GM12878 (cell line): Measurements from ENCODE around the gene ASCC2. TPM values are rescaled to one million over a fixed set of nuclear protein-coding genes. Genes with fewer than 3 reads are reported as not detected.
A peak's percentile ranks its signal among the peaks of the same experiment; 100 is the strongest.

Experiments
- BCL3 ChIP-seq: IDR thresholded peaks from 2 replicates; pipeline ENCODE4 v1.6.1; 2011; ENCODE audit warnings: borderline replicate concordance, low read depth, mild to moderate bottlenecking, moderate library complexity, low read length; ENCODE audit not compliant: insufficient read depth, poor library complexity, severe bottlenecking
- CHD1 ChIP-seq: IDR thresholded peaks from 2 replicates; pipeline ENCODE4 v1.6.1; 2012; ENCODE audit warnings: low read depth, low read length, improper control_type of control experiment
- CREM ChIP-seq: IDR thresholded peaks from 2 replicates; pipeline ENCODE4 v1.6.1; 2014; ENCODE audit warnings: antibody characterized with exemption, low read depth
- EED ChIP-seq: sonication (generic); IDR thresholded peaks from 2 replicates; pipeline ENCODE4 v1.6.1; 2016; ENCODE audit warnings: antibody characterized with exemption, low read depth
- EGR1 ChIP-seq, 2 experiments: IDR thresholded peaks; 1 replicate in 1 of 2; 2 replicates in 1 of 2; pipeline ENCODE4 v1.6.1; 2011 to 2012; ENCODE audit warnings: low read depth in 2 of 2, low read length in 2 of 2, borderline replicate concordance in 1 of 2, mild to moderate bottlenecking in 1 of 2, moderate library complexity in 1 of 2
- ELK1 ChIP-seq: IDR thresholded peaks from 2 replicates; pipeline ENCODE4 v1.6.1; 2012; ENCODE audit warnings: low read depth, low read length, improper control_type of control experiment
- FOXM1 ChIP-seq: IDR thresholded peaks from 2 replicates; pipeline ENCODE4 v1.6.1; 2012; ENCODE audit warnings: low read depth, mild to moderate bottlenecking, inconsistent platforms, low read length, moderate library complexity
- MXI1 ChIP-seq: fragments of 150-350 bp; IDR thresholded peaks from 2 replicates; pipeline ENCODE4 v1.6.1; 2011; ENCODE audit warnings: low read depth, mild to moderate bottlenecking, inconsistent platforms, low read length, improper control_type of control experiment
- MYC ChIP-seq: IDR thresholded peaks from 2 replicates; pipeline ENCODE4 v1.6.1; 2011; ENCODE audit warnings: mild to moderate bottlenecking, low read length, moderate library complexity, inconsistent platforms; ENCODE audit not compliant: insufficient read depth, insufficient replicate concordance, insufficient read length, severe bottlenecking
- NBN ChIP-seq: fragments of 450-650 bp; IDR thresholded peaks from 2 replicates; pipeline ENCODE4 v1.6.1; 2016
- PAX5 ChIP-seq: IDR thresholded peaks from 2 replicates; pipeline ENCODE4 v1.6.1; 2011; ENCODE audit warnings: low read depth, low read length, borderline replicate concordance
- RB1 ChIP-seq: fragments of 450-650 bp; formaldehyde crosslinking; IDR thresholded peaks from 2 replicates; pipeline ENCODE4 v1.6.1; 2017; ENCODE audit warnings: mild to moderate bottlenecking, borderline replicate concordance
- RELA ChIP-seq: fragments of 450-650 bp; IDR thresholded peaks from 2 replicates; pipeline ENCODE4 v1.8.0; 2014; ENCODE audit warnings: borderline replicate concordance; ENCODE audit not compliant: partially characterized antibody
- SMAD5 ChIP-seq: IDR thresholded peaks from 2 replicates; pipeline ENCODE4 v1.6.1; 2016; ENCODE audit warnings: antibody characterized with exemption, low read depth
- SREBF2 ChIP-seq: IDR thresholded peaks from 2 replicates; pipeline ENCODE4 v1.6.1; 2012; ENCODE audit warnings: mild to moderate bottlenecking, low read length
- STAT3 ChIP-seq: IDR thresholded peaks from 2 replicates; pipeline ENCODE4 v1.6.1; 2011; ENCODE audit warnings: low read depth, low read length, improper control_type of control experiment
- TCF12 ChIP-seq: IDR thresholded peaks from 2 replicates; pipeline ENCODE4 v1.6.1; 2011; ENCODE audit warnings: low read depth, mild to moderate bottlenecking, low read length
- ZBTB33 ChIP-seq: fragments of 450-650 bp; IDR thresholded peaks from 2 replicates; pipeline ENCODE4 v1.6.1; 2017; ENCODE audit warnings: mild to moderate bottlenecking
- ZNF217 ChIP-seq: fragments of 450-650 bp; IDR thresholded peaks from 2 replicates; pipeline ENCODE4 v1.6.1; 2017; ENCODE audit warnings: antibody characterized with exemption, mild to moderate bottlenecking
- ZNF592 ChIP-seq: fragments of 450-650 bp; IDR thresholded peaks from 2 replicates; pipeline ENCODE4 v1.6.1; 2017; ENCODE audit warnings: mild to moderate bottlenecking, moderate library complexity
- polyA plus RNA-seq, 11 experiments: library from polyadenylated mRNA; depleted of rRNA in 4 of 11; unstranded in 6 of 11; stranded (reverse) in 5 of 11; fragments of >200 nt; fragmentation: Nextera tagmentation in 4 of 11; fragmentation: Illumina TruSeq in 1 of 11; extraction: Ambion mirVana in 4 of 11; extraction: Trizol in 1 of 11; gene quantifications; 1 replicate in 1 of 11; 2 replicates in 10 of 11; pipeline versions ENCODE4 v1.2.1 to v1.2.3, GENCODE V29; 2011 to 2016; ENCODE audit warnings: inconsistent platforms in 2 of 11, missing spikeins in 2 of 11, low read depth in 1 of 11
- total RNA-seq, 4 experiments: library from RNA; depleted of rRNA in 3 of 4; stranded (reverse); fragments of >200 nt in 3 of 4; fragmentation: Illumina TruSeq in 1 of 4; extraction: Trizol in 1 of 4; gene quantifications; 2 replicates each; pipeline versions ENCODE4 v1.2.1 to v1.2.3, GENCODE V29; 2013 to 2021
- TF ChIP-seq, protein P1 (sequence below): IDR thresholded peaks from 2 replicates; pipeline ENCODE4 v1.6.1; 2011; ENCODE audit warnings: low read depth, mild to moderate bottlenecking, low read length, moderate library complexity, borderline replicate concordance; ENCODE audit errors: extremely low read depth

Gene ASCC2
- total and polyA plus RNA-seq, 10 of the 15 experiments (the other 5 are each of a cell fraction or from before 2014, with no cell fraction given): 5.3 to 91.4 (median 56.5) TPM

DNA sequence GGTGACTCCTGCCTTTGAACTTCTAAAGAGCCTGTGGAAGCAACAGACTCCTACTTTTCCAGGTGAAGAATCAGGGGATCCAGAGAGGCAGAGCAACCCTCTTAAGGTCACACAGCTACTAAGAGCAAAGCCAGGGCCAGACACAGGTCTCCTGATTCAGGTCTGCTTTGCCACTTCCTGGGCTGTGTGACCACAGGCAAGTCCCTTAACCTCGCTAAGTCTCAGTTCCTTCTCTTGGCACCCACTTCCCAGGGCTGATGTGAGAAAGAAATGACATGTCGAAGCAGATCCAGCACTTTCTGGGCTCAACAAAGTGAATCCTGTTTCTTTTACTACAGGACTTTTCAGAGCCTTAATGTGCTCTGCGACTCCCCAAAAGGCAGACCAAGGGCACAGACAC is 40.7 kb downstream of the ASCC2 start (continued):
- TF ChIP-seq ZBTB33 (no peak), ZNF592 (no peak), RB1 (no peak), CREM (no peak), EGR1 (IDR thresholded peaks at IDR 0.05; ENCODE audit: borderline replicate concordance in 1 of 2, low read depth in 2 of 2, low read length in 2 of 2) (no peak), EED (peak; percentile 90), CHD1 (no peak), ELK1 (no peak), RELA (peak; percentile 3), STAT3 (no peak), TCF12 (no peak), SMAD5 (no peak), BCL3 (no peak), FOXM1 (no peak), ZNF217 (no peak), MXI1 (no peak), MYC (no peak), NBN (0 out of 2 replicates have a peak, but pooled peaks have one; percentile 62), PAX5 (peak; percentile 72; the same call in 1 of the 2 replicates), SREBF2 (no peak)
- TF ChIP-seq, protein P1, sequence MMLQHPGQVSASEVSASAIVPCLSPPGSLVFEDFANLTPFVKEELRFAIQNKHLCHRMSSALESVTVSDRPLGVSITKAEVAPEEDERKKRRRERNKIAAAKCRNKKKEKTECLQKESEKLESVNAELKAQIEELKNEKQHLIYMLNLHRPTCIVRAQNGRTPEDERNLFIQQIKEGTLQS: no peak
